GM23338 (cell line): ENCODE results near the gene HNF1B. TPM values are rescaled to one million over a fixed set of nuclear protein-coding genes. Genes with fewer than 3 reads are reported as not detected.

Experiments used
- ATAC-seq: fragments of 200-7000 bp; cut with Tn5 transposase; 3 replicates; pipeline ENCODE4 v1.9.1; 2020
- DNase-seq: peaks from one replicate; pipeline ENCODE4 v3.0.0-alpha.2; 2015; ENCODE audit warnings: low spot score
- H2AFZ ChIP-seq: fragments of 200-600 bp; sonication (generic); 2 replicates; pipeline ENCODE4 v1.8.0; 2016; ENCODE audit warnings: antibody characterized with exemption, mild to moderate bottlenecking, moderate library complexity
- H3F3A ChIP-seq: fragments of 200-600 bp; sonication (generic); replicated peaks from 2 replicates; pipeline ENCODE4 v1.8.0; 2017; ENCODE audit warnings: antibody characterized with exemption, mixed run types, low read depth
- H3K27ac ChIP-seq: fragments of 200-600 bp; sonication (generic); 2 replicates; pipeline ENCODE4 v1.6.1; 2016; ENCODE audit warnings: low read depth
- H3K27me3 ChIP-seq: fragments of 200-600 bp; sonication (generic); 2 replicates; pipeline ENCODE4 v1.8.0; 2016; ENCODE audit warnings: mild to moderate bottlenecking, mixed run types, moderate library complexity; ENCODE audit not compliant: insufficient read depth
- H3K36me3 ChIP-seq: fragments of 200-600 bp; sonication (generic); 2 replicates; pipeline ENCODE4 v1.8.0; 2016; ENCODE audit warnings: mild to moderate bottlenecking; ENCODE audit not compliant: insufficient read depth
- H3K4me1 ChIP-seq: fragments of 200-600 bp; sonication (generic); 2 replicates; pipeline ENCODE4 v1.8.0; 2016; ENCODE audit warnings: mild to moderate bottlenecking, moderate library complexity; ENCODE audit not compliant: insufficient read depth
- H3K4me2 ChIP-seq: fragments of 200-600 bp; sonication (generic); 2 replicates; pipeline ENCODE4 v1.7.1; 2017; ENCODE audit warnings: mixed run types
- H3K4me3 ChIP-seq: fragments of 200-600 bp; sonication (generic); 2 replicates; pipeline ENCODE4 v1.6.1; 2016; ENCODE audit warnings: mixed run types
- H3K79me2 ChIP-seq: fragments of 200-600 bp; sonication (generic); replicated peaks from 2 replicates; pipeline ENCODE4 v1.8.0; 2017; ENCODE audit warnings: mild to moderate bottlenecking; ENCODE audit not compliant: insufficient read depth
- H3K9me2 ChIP-seq: fragments of 200-600 bp; sonication (generic); 2 replicates; pipeline ENCODE4 v1.8.0; 2017; ENCODE audit not compliant: insufficient read depth
- H4K20me1 ChIP-seq: fragments of 200-600 bp; sonication (generic); replicated peaks from 2 replicates; pipeline ENCODE4 v1.8.0; 2017; ENCODE audit warnings: mild to moderate bottlenecking; ENCODE audit not compliant: insufficient read depth
- H3K27ac Mint-ChIP-seq: 2 replicates; pipeline ENCODE4 v1.8.0; 2020; ENCODE audit warnings: inconsistent platforms, mild to moderate bottlenecking, moderate library complexity, mixed read lengths
- H3K27me3 Mint-ChIP-seq: 3 replicates; pipeline ENCODE4 v1.8.0; 2022; ENCODE audit warnings: low read depth, mild to moderate bottlenecking, moderate library complexity, mixed read lengths, inconsistent platforms; ENCODE audit not compliant: insufficient read depth, poor library complexity
- H3K36me3 Mint-ChIP-seq: 3 replicates; pipeline ENCODE4 v1.8.0; 2021; ENCODE audit warnings: low read depth, mild to moderate bottlenecking, inconsistent platforms, moderate library complexity, mixed read lengths
- H3K4me1 Mint-ChIP-seq: 3 replicates; pipeline ENCODE4 v1.8.0; 2020; ENCODE audit warnings: mild to moderate bottlenecking, inconsistent platforms, mixed read lengths
- H3K4me3 Mint-ChIP-seq: 3 replicates; pipeline ENCODE4 v1.8.0; 2021; ENCODE audit warnings: moderate library complexity, mild to moderate bottlenecking, inconsistent platforms, mixed read lengths
- H3K9me3 Mint-ChIP-seq: 3 replicates; pipeline ENCODE4 v1.8.0; 2020; ENCODE audit warnings: moderate library complexity, mild to moderate bottlenecking, inconsistent platforms, mixed read lengths
- CREB1 ChIP-seq: fragments of 250-450 bp; sonication (Bioruptor Pico); IDR thresholded peaks from 2 replicates; pipeline ENCODE4 v1.5.0; 2020; ENCODE audit warnings: low read depth, mild to moderate bottlenecking, moderate library complexity
- CTCF ChIP-seq, 2 experiments: fragments of 200-600 bp in 1 of 2; sonication (generic) in 1 of 2; conservative IDR thresholded peaks; 2 replicates each; pipeline versions ENCODE4 v1.5.1 to v1.6.1; 2016 to 2017; ENCODE audit warnings: antibody characterized with exemption in 2 of 2, low read depth in 2 of 2, mild to moderate bottlenecking in 2 of 2, moderate library complexity in 1 of 2
- EZH2 ChIP-seq: fragments of 200-600 bp; sonication (generic); IDR thresholded peaks from one replicate; pipeline ENCODE4 v1.8.0; 2017; ENCODE audit warnings: antibody characterized with exemption, mild to moderate bottlenecking, low read depth; ENCODE audit not compliant: unreplicated experiment
- EZH2phosphoT487 ChIP-seq: fragments of 200-600 bp; sonication (generic); IDR thresholded peaks from one replicate; pipeline ENCODE4 v1.8.1; 2018; ENCODE audit warnings: antibody characterized with exemption; ENCODE audit not compliant: unreplicated experiment
- JUNB ChIP-seq: IDR thresholded peaks from one replicate; pipeline ENCODE4 v1.6.1; 2016; ENCODE audit warnings: antibody characterized with exemption; ENCODE audit not compliant: unreplicated experiment
- NANOG ChIP-seq: IDR thresholded peaks from 2 replicates; pipeline ENCODE4 v1.6.1; 2016; ENCODE audit warnings: antibody characterized with exemption, borderline replicate concordance
- POLR2AphosphoS5 ChIP-seq: IDR thresholded peaks from 2 replicates; pipeline ENCODE4 v1.6.1; 2016; ENCODE audit warnings: antibody characterized with exemption, low read depth
- STAT1 ChIP-seq: IDR thresholded peaks from one replicate; pipeline ENCODE4 v1.6.1; 2016; ENCODE audit warnings: antibody characterized with exemption; ENCODE audit not compliant: unreplicated experiment
- ZNF114 ChIP-seq: fragments of 250-450 bp; sonication (Bioruptor Pico); IDR thresholded peaks from 2 replicates; pipeline ENCODE4 v1.5.0; 2020; ENCODE audit warnings: mild to moderate bottlenecking, moderate library complexity
- ZNF331 ChIP-seq: fragments of 250-450 bp; sonication (Bioruptor Pico); IDR thresholded peaks from 2 replicates; pipeline ENCODE4 v1.5.0; 2020; ENCODE audit warnings: low read depth, mild to moderate bottlenecking, moderate library complexity
- polyA plus RNA-seq: library from polyadenylated mRNA; unstranded; fragments of >200 nt; fragmentation: Nextera tagmentation; extraction: Ambion mirVana; gene quantifications from 2 replicates; pipeline ENCODE4 v1.2.1, GENCODE V29; 2016
- total RNA-seq: library from RNA; depleted of rRNA; stranded (reverse); fragments of >200 nt; shearing (Covaris generic); gene quantifications from 2 replicates; pipeline ENCODE4 v1.2.3, GENCODE V29; 2014
- TF ChIP-seq, protein P1 (sequence below): IDR thresholded peaks from one replicate; pipeline ENCODE4 v1.6.1; 2018; ENCODE audit warnings: antibody characterized with exemption; ENCODE audit not compliant: unreplicated experiment
- TF ChIP-seq, protein P2 (sequence below): IDR thresholded peaks from 2 replicates; pipeline ENCODE4 v1.6.1; 2016; ENCODE audit warnings: antibody characterized with exemption
- TF ChIP-seq, protein P3 (sequence below): fragments of 250-450 bp; sonication (Bioruptor Pico); IDR thresholded peaks from 2 replicates; pipeline ENCODE4 v1.5.0; 2020; ENCODE audit warnings: mild to moderate bottlenecking, moderate library complexity

HNF1B gene
- total and polyA plus RNA-seq, 2 experiments from 2014 or later, result 0.07 to 0.19 TPM

- no peak overlapping the region for H3K4me3 ChIP-seq
- TF ChIP-seq ZNF114 (CRISPR knock-in tag), result no peak
- TF ChIP-seq, protein P1, sequence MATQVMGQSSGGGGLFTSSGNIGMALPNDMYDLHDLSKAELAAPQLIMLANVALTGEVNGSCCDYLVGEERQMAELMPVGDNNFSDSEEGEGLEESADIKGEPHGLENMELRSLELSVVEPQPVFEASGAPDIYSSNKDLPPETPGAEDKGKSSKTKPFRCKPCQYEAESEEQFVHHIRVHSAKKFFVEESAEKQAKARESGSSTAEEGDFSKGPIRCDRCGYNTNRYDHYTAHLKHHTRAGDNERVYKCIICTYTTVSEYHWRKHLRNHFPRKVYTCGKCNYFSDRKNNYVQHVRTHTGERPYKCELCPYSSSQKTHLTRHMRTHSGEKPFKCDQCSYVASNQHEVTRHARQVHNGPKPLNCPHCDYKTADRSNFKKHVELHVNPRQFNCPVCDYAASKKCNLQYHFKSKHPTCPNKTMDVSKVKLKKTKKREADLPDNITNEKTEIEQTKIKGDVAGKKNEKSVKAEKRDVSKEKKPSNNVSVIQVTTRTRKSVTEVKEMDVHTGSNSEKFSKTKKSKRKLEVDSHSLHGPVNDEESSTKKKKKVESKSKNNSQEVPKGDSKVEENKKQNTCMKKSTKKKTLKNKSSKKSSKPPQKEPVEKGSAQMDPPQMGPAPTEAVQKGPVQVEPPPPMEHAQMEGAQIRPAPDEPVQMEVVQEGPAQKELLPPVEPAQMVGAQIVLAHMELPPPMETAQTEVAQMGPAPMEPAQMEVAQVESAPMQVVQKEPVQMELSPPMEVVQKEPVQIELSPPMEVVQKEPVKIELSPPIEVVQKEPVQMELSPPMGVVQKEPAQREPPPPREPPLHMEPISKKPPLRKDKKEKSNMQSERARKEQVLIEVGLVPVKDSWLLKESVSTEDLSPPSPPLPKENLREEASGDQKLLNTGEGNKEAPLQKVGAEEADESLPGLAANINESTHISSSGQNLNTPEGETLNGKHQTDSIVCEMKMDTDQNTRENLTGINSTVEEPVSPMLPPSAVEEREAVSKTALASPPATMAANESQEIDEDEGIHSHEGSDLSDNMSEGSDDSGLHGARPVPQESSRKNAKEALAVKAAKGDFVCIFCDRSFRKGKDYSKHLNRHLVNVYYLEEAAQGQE, result no peak
- TF ChIP-seq EZH2phosphoT487, result no peak
- no peak for TF ChIP-seq CTCF (conservative IDR thresholded peaks at IDR 0.05; ENCODE audit: low read depth in 2 of 2)
- TF ChIP-seq STAT1, result no peak
- no peak for TF ChIP-seq CREB1
- no peak for TF ChIP-seq NANOG
- TF ChIP-seq EZH2, result no peak
- no peak for TF ChIP-seq ZNF331 (CRISPR knock-in tag)
- TF ChIP-seq, protein P2, sequence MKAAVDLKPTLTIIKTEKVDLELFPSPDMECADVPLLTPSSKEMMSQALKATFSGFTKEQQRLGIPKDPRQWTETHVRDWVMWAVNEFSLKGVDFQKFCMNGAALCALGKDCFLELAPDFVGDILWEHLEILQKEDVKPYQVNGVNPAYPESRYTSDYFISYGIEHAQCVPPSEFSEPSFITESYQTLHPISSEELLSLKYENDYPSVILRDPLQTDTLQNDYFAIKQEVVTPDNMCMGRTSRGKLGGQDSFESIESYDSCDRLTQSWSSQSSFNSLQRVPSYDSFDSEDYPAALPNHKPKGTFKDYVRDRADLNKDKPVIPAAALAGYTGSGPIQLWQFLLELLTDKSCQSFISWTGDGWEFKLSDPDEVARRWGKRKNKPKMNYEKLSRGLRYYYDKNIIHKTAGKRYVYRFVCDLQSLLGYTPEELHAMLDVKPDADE, result no peak
- TF ChIP-seq POLR2AphosphoS5, result no peak
- no peak for TF ChIP-seq JUNB
- TF ChIP-seq, protein P3, sequence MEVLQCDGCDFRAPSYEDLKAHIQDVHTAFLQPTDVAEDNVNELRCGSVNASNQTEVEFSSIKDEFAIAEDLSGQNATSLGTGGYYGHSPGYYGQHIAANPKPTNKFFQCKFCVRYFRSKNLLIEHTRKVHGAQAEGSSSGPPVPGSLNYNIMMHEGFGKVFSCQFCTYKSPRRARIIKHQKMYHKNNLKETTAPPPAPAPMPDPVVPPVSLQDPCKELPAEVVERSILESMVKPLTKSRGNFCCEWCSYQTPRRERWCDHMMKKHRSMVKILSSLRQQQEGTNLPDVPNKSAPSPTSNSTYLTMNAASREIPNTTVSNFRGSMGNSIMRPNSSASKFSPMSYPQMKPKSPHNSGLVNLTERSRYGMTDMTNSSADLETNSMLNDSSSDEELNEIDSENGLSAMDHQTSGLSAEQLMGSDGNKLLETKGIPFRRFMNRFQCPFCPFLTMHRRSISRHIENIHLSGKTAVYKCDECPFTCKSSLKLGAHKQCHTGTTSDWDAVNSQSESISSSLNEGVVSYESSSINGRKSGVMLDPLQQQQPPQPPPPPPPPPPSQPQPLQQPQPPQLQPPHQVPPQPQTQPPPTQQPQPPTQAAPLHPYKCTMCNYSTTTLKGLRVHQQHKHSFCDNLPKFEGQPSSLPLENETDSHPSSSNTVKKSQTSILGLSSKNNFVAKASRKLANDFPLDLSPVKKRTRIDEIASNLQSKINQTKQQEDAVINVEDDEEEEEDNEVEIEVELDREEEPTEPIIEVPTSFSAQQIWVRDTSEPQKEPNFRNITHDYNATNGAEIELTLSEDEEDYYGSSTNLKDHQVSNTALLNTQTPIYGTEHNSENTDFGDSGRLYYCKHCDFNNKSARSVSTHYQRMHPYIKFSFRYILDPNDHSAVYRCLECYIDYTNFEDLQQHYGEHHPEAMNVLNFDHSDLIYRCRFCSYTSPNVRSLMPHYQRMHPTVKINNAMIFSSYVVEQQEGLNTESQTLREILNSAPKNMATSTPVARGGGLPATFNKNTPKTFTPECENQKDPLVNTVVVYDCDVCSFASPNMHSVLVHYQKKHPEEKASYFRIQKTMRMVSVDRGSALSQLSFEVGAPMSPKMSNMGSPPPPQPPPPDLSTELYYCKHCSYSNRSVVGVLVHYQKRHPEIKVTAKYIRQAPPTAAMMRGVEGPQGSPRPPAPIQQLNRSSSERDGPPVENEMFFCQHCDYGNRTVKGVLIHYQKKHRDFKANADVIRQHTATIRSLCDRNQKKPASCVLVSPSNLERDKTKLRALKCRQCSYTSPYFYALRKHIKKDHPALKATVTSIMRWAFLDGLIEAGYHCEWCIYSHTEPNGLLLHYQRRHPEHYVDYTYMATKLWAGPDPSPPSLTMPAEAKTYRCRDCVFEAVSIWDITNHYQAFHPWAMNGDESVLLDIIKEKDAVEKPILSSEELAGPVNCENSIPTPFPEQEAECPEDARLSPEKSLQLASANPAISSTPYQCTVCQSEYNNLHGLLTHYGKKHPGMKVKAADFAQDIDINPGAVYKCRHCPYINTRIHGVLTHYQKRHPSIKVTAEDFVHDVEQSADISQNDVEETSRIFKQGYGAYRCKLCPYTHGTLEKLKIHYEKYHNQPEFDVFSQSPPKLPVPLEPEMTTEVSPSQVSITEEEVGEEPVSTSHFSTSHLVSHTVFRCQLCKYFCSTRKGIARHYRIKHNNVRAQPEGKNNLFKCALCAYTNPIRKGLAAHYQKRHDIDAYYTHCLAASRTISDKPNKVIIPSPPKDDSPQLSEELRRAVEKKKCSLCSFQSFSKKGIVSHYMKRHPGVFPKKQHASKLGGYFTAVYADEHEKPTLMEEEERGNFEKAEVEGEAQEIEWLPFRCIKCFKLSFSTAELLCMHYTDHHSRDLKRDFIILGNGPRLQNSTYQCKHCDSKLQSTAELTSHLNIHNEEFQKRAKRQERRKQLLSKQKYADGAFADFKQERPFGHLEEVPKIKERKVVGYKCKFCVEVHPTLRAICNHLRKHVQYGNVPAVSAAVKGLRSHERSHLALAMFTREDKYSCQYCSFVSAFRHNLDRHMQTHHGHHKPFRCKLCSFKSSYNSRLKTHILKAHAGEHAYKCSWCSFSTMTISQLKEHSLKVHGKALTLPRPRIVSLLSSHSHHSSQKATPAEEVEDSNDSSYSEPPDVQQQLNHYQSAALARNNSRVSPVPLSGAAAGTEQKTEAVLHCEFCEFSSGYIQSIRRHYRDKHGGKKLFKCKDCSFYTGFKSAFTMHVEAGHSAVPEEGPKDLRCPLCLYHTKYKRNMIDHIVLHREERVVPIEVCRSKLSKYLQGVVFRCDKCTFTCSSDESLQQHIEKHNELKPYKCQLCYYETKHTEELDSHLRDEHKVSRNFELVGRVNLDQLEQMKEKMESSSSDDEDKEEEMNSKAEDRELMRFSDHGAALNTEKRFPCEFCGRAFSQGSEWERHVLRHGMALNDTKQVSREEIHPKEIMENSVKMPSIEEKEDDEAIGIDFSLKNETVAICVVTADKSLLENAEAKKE (CRISPR knock-in tag), result no peak
- peaks cover 6% of the 10 kb centered on the region for H3K27me3 Mint-ChIP-seq
- no peak for ATAC-seq
- H3K27me3 ChIP-seq, result no peaks in the 10 kb centered on the region
- H3K4me1 ChIP-seq, result no peaks in the 10 kb centered on the region
- no peaks in the 10 kb centered on the region for H3K79me2 ChIP-seq
- H3K36me3 Mint-ChIP-seq, result no peaks in the 10 kb centered on the region
- no peak overlapping the region for H3K27ac ChIP-seq
- no peaks in the 10 kb centered on the region for H3K36me3 ChIP-seq
- no peak overlapping the region for H3K27ac Mint-ChIP-seq
- H3F3A ChIP-seq, result no peaks in the 10 kb centered on the region
- DNase-seq, result no peak
- no peaks in the 10 kb centered on the region for H4K20me1 ChIP-seq
- no peak overlapping the region for H3K4me3 Mint-ChIP-seq
- H3K9me3 Mint-ChIP-seq, result peaks cover 4% of the 10 kb centered on the region; the same call in 2 of the 3 replicates
- H3K4me2 ChIP-seq, result no peak overlapping the region
- H3K9me2 ChIP-seq, result no peaks in the 10 kb centered on the region
- no peaks in the 10 kb centered on the region for H3K4me1 Mint-ChIP-seq
- H2AFZ ChIP-seq, result no peak overlapping the region
These were observed 67.8 kb downstream of the HNF1B start for GRCh38 chr17:37677021-37677420.
